Gastroesophageal sphincter (tissue), 4 donors: Measurements from ENCODE around the gene EML4. TPM values are rescaled to one million over a fixed set of nuclear protein-coding genes. Genes with fewer than 3 reads are reported as not detected.
"Not testable (repeated sequence)": the region's sequence is repeated elsewhere in the genome, so short reads cannot be mapped to it uniquely, and the experiment has no call there.

ENCODE experiments used
- ATAC-seq: fragments of 150-250 bp; one replicate; pipeline ENCODE4 v1.9.1; 2016; ENCODE audit warnings: mild to moderate bottlenecking, moderate library complexity
- H3K27ac ChIP-seq, 4 donors: fragments of 200-600 bp; sonication (generic) in 3 of 4; 1 replicate in 3 of 4; 2 replicates in 1 of 4; pipeline ENCODE4 v1.5.1; 2016 to 2019
- H3K27me3 ChIP-seq: fragments of 200-600 bp; sonication (generic); one replicate; pipeline ENCODE4 v1.5.1; 2019
- H3K36me3 ChIP-seq, 2 donors: fragments of 200-600 bp; sonication (generic); one replicate each; pipeline ENCODE4 v1.5.1; 2019; ENCODE audit warnings: control low read depth in 1 of 2
- H3K4me1 ChIP-seq, 3 donors: fragments of 200-600 bp; sonication (generic); 1 replicate in 2 of 3; 2 replicates in 1 of 3; pipeline ENCODE4 v1.5.1; 2016 to 2019; ENCODE audit warnings: control low read depth in 2 of 3
- H3K4me3 ChIP-seq, 2 donors: fragments of 200-600 bp; sonication (generic); one replicate each; pipeline ENCODE4 v1.5.1; 2019; ENCODE audit warnings: mild to moderate bottlenecking in 1 of 2, moderate library complexity in 1 of 2
- H3K9me3 ChIP-seq, 3 donors: fragments of 200-600 bp; sonication (generic); one replicate each; pipeline ENCODE4 v1.5.1; 2017 to 2019; ENCODE audit warnings: control low read depth in 2 of 3
- CTCF ChIP-seq, 4 experiments: fragments of 200-600 bp in 2 of 4; fragments of 450-650 bp in 2 of 4; sonication (generic) in 1 of 4; IDR thresholded peaks; one replicate each; pipeline ENCODE4 v1.5.1; 2017 to 2019; ENCODE audit warnings: antibody characterized with exemption in 4 of 4, mild to moderate bottlenecking in 2 of 4, moderate library complexity in 2 of 4
- EP300 ChIP-seq: sonication (generic); formaldehyde crosslinking; IDR thresholded peaks from one replicate; pipeline ENCODE4 v1.6.1; 2017; ENCODE audit warnings: antibody characterized with exemption, mild to moderate bottlenecking
- POLR2A ChIP-seq, 2 donors: fragments of 450-650 bp; IDR thresholded peaks; one replicate each; pipeline ENCODE4 v1.6.1; 2017; ENCODE audit warnings: antibody characterized with exemption in 2 of 2, mild to moderate bottlenecking in 2 of 2, moderate library complexity in 1 of 2
- POLR2AphosphoS5 ChIP-seq: sonication (generic); formaldehyde crosslinking; IDR thresholded peaks from one replicate; pipeline ENCODE4 v1.6.1; 2017; ENCODE audit warnings: antibody characterized with exemption
- WGBS, 2 donors: methylation state at CpG; one replicate each; pipeline ENCODE4 v1.1.5; 2018; ENCODE audit warnings: low coverage in 1 of 2; 5-methylcytosine and 5-hydroxymethylcytosine counted together
- total RNA-seq, 4 donors: library from RNA; depleted of rRNA; stranded (reverse); fragments of >200 nt; gene quantifications; one replicate each; pipeline ENCODE4 v1.1.0, GENCODE V29; 2016

Gene EML4
- 10 to 100 TPM; 18.5 to 31.4 (median 23.7) TPM for total RNA-seq

- 0% methylated on average over 1 to 5 of the region's 88 CpGs for WGBS, 2 donors
- Histone ChIP-seq H3K27me3 (no peaks in the 10 kb centered on the region), H3K4me1 (peaks cover 3 to 44% (median 6%) of the 10 kb centered on the region in 3 donors), H3K4me3 (peak within 1 kb of the TSS; percentile 53 to 76), H3K27ac (peak within 1 kb of the TSS; percentile 40 to 94 (median 90)), H3K9me3 (no peaks in the 10 kb centered on the region), H3K36me3 (no peaks in the 10 kb centered on the region)
- TF ChIP-seq POLR2A (IDR thresholded peaks at IDR 0.05) (peak; percentile 71 to 82), EP300 (no peak), POLR2AphosphoS5 (peak; percentile 60), CTCF (IDR thresholded peaks at IDR 0.05) (no peak)
- peak; percentile 95 for ATAC-seq
Observed at GRCh38 chr2:42169100-42169873, at the start of gene EML4. Gene EML4 (plus strand): TSS chr2:42169353. CDS start chr2:42169612, 259 bp downstream.

- Histone ChIP-seq H3K4me3 (no peak overlapping the region), H3K36me3 (no peaks in the 10 kb centered on the region), H3K27ac (no peak overlapping the region), H3K9me3 (no peaks in the 10 kb centered on the region), H3K27me3 (no peaks in the 10 kb centered on the region), H3K4me1 (peaks cover 0 to 28% (median 8%) of the 10 kb centered on the region in 3 donors)
- ATAC-seq, result no peak
- TF ChIP-seq POLR2AphosphoS5 (no peak), EP300 (no peak)
Observed at GRCh38 chr2:42123426-42123825, 45.7 kb upstream of the EML4 start.

- Histone ChIP-seq H3K27ac (no peak overlapping the region), H3K36me3 (no peaks in the 10 kb centered on the region), H3K27me3 (no peaks in the 10 kb centered on the region), H3K4me1 (peaks cover 0 to 32% (median 6%) of the 10 kb centered on the region in 3 donors), H3K4me3 (no peak overlapping the region), H3K9me3 (no peaks in the 10 kb centered on the region)
- no peak for TF ChIP-seq POLR2AphosphoS5
- TF ChIP-seq POLR2A (IDR thresholded peaks at IDR 0.05), result no peak
- TF ChIP-seq EP300, result no peak
- no peak for TF ChIP-seq CTCF (IDR thresholded peaks at IDR 0.05)
- WGBS, 2 donors, result 71 to 74% methylated on average over 5 to 6 of the region's 6 CpGs
- no peak for ATAC-seq
Observed at GRCh38 chr2:42124011-42124785, 45.0 kb upstream of the EML4 start.

- H3K27me3 ChIP-seq, result no peaks in the 10 kb centered on the region
- TF ChIP-seq POLR2A (IDR thresholded peaks at IDR 0.05), result no peak
- no peak for TF ChIP-seq CTCF (IDR thresholded peaks at IDR 0.05)
- H3K27ac ChIP-seq, result peak overlapping the region in 2 of 4 donors; percentile 5 to 51
- WGBS, 2 donors, result 33 to 61% methylated on average over 4 to 6 of the region's 10 CpGs
- no peaks in the 10 kb centered on the region for H3K9me3 ChIP-seq
- H3K4me1 ChIP-seq, result peaks cover 0 to 34% (median 6%) of the 10 kb centered on the region in 3 donors
- peak; percentile 78 for ATAC-seq
- no peak overlapping the region for H3K4me3 ChIP-seq
- H3K36me3 ChIP-seq, result no peaks in the 10 kb centered on the region
Observed at GRCh38 chr2:42125841-42126594, 43.1 kb upstream of the EML4 start.

- peaks cover 0 to 38% (median 10%) of the 10 kb centered on the region in 3 donors for H3K4me1 ChIP-seq
- ATAC-seq, H3K27me3 ChIP-seq, H3K27ac ChIP-seq, H3K9me3 ChIP-seq, H3K36me3 ChIP-seq, H3K4me3 ChIP-seq: not testable (repeated sequence)
- WGBS, 2 donors, result 84% methylated on average over 7 of the region's 10 CpGs; no CpG with 5 or more reads in 1 of the 2 donors
Observed at GRCh38 chr2:42126873-42127272, 42.3 kb upstream of the EML4 start.
